NCI-H1436 treated with DMSO at 0.1 percent for 48 hours (cell line): ENCODE measurements around the gene HOXA11.

ENCODE experiments used
- DNase-seq: peaks from one replicate; lab custom pipeline; 2025; lab: John Stamatoyannopoulos, UW

HOXA11 gene

GRCh38 chr7:27205325-27206280 lies 20.6 kb upstream of the HOXA11 start:
- DNase-seq, result no peak

GRCh38 chr7:27204851-27205322 lies 19.9 kb upstream of the HOXA11 start:
- DNase-seq, result no peak

GRCh38 chr7:27203964-27204594 lies 19.0 kb upstream of the HOXA11 start:
- DNase-seq, result no peak

- DNase-seq, result no peak
Observed at GRCh38 chr7:27203365-27203953, 18.4 kb upstream of the HOXA11 start.

GRCh38 chr7:27202862-27203134 lies 17.8 kb upstream of the HOXA11 start:
- DNase-seq, result no peak

- no peak for DNase-seq
Observed at GRCh38 chr7:27202018-27202861, 17.2 kb upstream of the HOXA11 start.

GRCh38 chr7:27201580-27202017 lies 16.6 kb upstream of the HOXA11 start:
- DNase-seq, result no peak

- no peak for DNase-seq
Observed at GRCh38 chr7:27200761-27201579, 15.9 kb upstream of the HOXA11 start.

GRCh38 chr7:27199849-27200760 lies 15.1 kb upstream of the HOXA11 start, which contains the start of gene HOXA13:
TSS of gene HOXA13 (minus strand) at chr7:27200091. CDS start at chr7:27200077, 14 bp downstream.
- DNase-seq, result no peak

GRCh38 chr7:27198871-27199801 lies 14.1 kb upstream of the HOXA11 start:
- DNase-seq, result no peak

GRCh38 chr7:27198138-27198841 lies 13.3 kb upstream of the HOXA11 start:
- no peak for DNase-seq

GRCh38 chr7:27197137-27198042 lies 12.4 kb upstream of the HOXA11 start:
- DNase-seq, result no peak

- DNase-seq, result no peak
Observed at GRCh38 chr7:27196287-27196767, 11.3 kb upstream of the HOXA11 start.

- no peak for DNase-seq
Observed at GRCh38 chr7:27194686-27195379, 9.8 kb upstream of the HOXA11 start.

- no peak for DNase-seq
Observed at GRCh38 chr7:27194002-27194352, 8.9 kb upstream of the HOXA11 start.

GRCh38 chr7:27193335-27194001 lies 8.4 kb upstream of the HOXA11 start:
- DNase-seq, result no peak
